Measurements from ENCODE around the gene GPR179. TPM values are rescaled to one million over a fixed set of nuclear protein-coding genes. Genes with fewer than 3 reads are reported as not detected.

The GPR179 gene
- total and polyA plus RNA-seq, 9 donors, result 0.02 to 0.15 (median 0.10) TPM; not detected in 1

- Histone ChIP-seq H3K4me1 (ENCODE audit: insufficient read depth) (no peaks in the 10 kb centered on the region), H3K36me3 (no peaks in the 10 kb centered on the region), H3K4me3 (no peak overlapping the region), H3K27ac (no peak overlapping the region), H3K27me3 (no peaks in the 10 kb centered on the region), H3K9me3 (no peaks in the 10 kb centered on the region)
- 95 to 100% (median 97%) methylated on average over 1 of the region's 1 CpG for WGBS, 3 donors
- intact Hi-C loops (cut with DNase I), result no loop called here
- no peak for DNase-seq
- TF ChIP-seq EP300 (IDR thresholded peaks at IDR 0.05), result no peak
- no peak for TF ChIP-seq POLR2A (IDR thresholded peaks at IDR 0.05)
- TF ChIP-seq, protein P1, sequence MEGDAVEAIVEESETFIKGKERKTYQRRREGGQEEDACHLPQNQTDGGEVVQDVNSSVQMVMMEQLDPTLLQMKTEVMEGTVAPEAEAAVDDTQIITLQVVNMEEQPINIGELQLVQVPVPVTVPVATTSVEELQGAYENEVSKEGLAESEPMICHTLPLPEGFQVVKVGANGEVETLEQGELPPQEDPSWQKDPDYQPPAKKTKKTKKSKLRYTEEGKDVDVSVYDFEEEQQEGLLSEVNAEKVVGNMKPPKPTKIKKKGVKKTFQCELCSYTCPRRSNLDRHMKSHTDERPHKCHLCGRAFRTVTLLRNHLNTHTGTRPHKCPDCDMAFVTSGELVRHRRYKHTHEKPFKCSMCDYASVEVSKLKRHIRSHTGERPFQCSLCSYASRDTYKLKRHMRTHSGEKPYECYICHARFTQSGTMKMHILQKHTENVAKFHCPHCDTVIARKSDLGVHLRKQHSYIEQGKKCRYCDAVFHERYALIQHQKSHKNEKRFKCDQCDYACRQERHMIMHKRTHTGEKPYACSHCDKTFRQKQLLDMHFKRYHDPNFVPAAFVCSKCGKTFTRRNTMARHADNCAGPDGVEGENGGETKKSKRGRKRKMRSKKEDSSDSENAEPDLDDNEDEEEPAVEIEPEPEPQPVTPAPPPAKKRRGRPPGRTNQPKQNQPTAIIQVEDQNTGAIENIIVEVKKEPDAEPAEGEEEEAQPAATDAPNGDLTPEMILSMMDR (IDR thresholded peaks at IDR 0.05), result no peak
These were observed 20.9 kb downstream of the GPR179 start for GRCh38 chr17:38322897-38323296.

DNA sequence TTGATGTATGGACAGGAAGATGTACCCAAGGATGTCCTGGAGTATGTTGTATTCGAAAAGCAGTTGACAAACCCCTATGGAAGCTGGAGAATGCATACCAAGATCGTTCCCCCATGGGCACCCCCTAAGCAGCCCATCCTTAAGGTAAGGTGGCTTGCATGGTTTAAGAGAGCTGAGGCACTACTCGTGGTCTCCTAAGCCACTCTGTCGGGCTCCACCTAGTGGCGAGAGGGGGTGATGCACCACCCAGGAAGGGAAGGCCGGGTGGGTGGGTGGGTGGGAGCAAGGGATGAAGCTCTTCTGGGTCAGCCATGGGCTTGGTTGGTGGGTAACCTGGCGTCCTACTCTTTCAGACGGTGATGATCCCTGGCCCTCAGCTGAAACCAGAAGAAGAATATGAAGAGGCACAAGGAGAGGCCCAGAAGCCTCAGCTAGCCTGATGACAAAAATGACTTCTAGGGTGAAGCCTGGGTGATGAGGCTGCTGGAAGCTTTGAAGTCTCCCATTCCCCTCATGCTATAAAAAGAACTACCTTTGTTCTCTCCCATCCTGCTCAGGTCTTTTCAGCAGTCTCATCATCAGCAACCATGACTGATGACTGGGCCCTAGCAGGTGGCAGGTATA is 21.5 kb downstream of the GPR179 start:
- no peaks in the 10 kb centered on the region for H3K9me3 ChIP-seq
- intact Hi-C loops (cut with DNase I), result no loop called here
- peak; percentile 45 to 76 (median 64) for DNase-seq
- WGBS, 3 donors, result 21 to 25% (median 21%) methylated on average over 8 of the region's 8 CpGs
- H3K27me3 ChIP-seq, result no peaks in the 10 kb centered on the region
- H3K27ac ChIP-seq, result no peak overlapping the region
- H3K36me3 ChIP-seq, result no peaks in the 10 kb centered on the region
- TF ChIP-seq, protein P1 (IDR thresholded peaks at IDR 0.05), result peak in 2 of 3 donors; percentile 25 to 59
- no peak for TF ChIP-seq EP300 (IDR thresholded peaks at IDR 0.05)
- H3K4me1 ChIP-seq (ENCODE audit: insufficient read depth), result no peaks in the 10 kb centered on the region
- no peak overlapping the region for H3K4me3 ChIP-seq

- intact Hi-C loops (cut with DNase I), result no loop called here
- 87 to 92% (median 88%) methylated on average over 10 of the region's 10 CpGs for WGBS, 3 donors
- DNase-seq, result no peak
These were observed 23.3 kb downstream of the GPR179 start for GRCh38 chr17:38320482-38320881.

GRCh38 chr17:38317081-38317480 is 26.7 kb downstream of the GPR179 start:
- no peaks in the 10 kb centered on the region for H3K4me1 ChIP-seq (ENCODE audit: insufficient read depth)
- no peak overlapping the region for H3K4me3 ChIP-seq
- intact Hi-C loops (cut with DNase I), result no loop called here
- no peak overlapping the region for H3K27ac ChIP-seq
- H3K27me3 ChIP-seq, result no peaks in the 10 kb centered on the region
- TF ChIP-seq, protein P1 (IDR thresholded peaks at IDR 0.05), result no peak
- no peak for TF ChIP-seq POLR2A (IDR thresholded peaks at IDR 0.05)
- TF ChIP-seq EP300 (IDR thresholded peaks at IDR 0.05), result no peak
- no peaks in the 10 kb centered on the region for H3K9me3 ChIP-seq
- H3K36me3 ChIP-seq, result no peaks in the 10 kb centered on the region
- WGBS, 3 donors, result 75 to 79% (median 76%) methylated on average over 3 of the region's 3 CpGs
- no peak for DNase-seq

More at GRCh38 chr17:38320482-38320881, 23.3 kb downstream of the GPR179 start:
- no peaks in the 10 kb centered on the region for H3K4me1 ChIP-seq (ENCODE audit: insufficient read depth)
- H3K4me3 ChIP-seq, result no peak overlapping the region
- no peak overlapping the region for H3K27ac ChIP-seq
- H3K9me3 ChIP-seq, result no peaks in the 10 kb centered on the region
- no peaks in the 10 kb centered on the region for H3K27me3 ChIP-seq
- TF ChIP-seq EP300 (IDR thresholded peaks at IDR 0.05), result no peak
- TF ChIP-seq, protein P1 (IDR thresholded peaks at IDR 0.05), result no peak
- TF ChIP-seq POLR2A (IDR thresholded peaks at IDR 0.05), result no peak
- H3K36me3 ChIP-seq, result no peaks in the 10 kb centered on the region

Data from ovary (tissue), 9 donors.